ENCODE data around the gene CHCHD3. TPM values are rescaled to one million over a fixed set of nuclear protein-coding genes. Genes with fewer than 3 reads are reported as not detected.

CHCHD3 gene
- total RNA-seq, 3 donors from 2014 or later = 52.1 to 59.4 (median 53.1) TPM

DNA sequence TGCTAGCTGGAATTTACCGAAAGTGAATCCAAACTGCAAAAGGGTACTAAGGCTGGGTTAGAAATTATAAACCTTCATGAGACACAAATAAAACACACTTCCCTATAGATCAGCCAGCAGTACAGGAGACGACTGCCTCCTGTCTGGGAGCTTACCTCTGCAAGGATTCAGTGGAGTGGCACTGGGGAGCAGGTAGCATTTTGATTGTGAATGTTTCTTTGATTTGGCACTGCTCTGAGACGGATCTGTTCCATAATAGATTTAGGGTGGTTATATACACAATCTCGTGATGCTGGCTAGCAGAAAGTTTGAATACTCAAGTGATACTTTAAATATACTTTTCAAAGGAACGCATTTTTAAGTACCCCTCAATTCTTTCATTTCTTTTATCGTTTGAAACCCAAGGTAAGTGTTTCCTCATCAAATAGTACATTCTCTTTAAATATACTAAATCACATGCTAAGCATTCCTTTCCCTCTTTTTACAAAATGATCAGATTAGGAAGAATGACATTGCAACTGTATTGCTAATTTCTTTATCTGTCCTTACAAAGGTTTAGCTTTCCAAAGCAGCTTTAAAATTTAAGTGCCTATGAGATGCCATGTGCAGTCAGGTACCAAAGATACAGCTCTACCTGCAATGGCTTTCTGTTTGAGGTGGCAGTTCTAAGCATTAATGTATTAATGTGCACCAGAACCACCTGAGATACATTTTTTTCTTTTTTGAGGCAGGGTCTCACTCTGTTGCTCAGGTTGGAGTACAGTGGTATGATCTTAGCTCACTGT, 20.6 kb upstream of the CHCHD3 start:
- Histone ChIP-seq H3K4me1 (no peaks in the 10 kb centered on the region), H3K9me3 (no peaks in the 10 kb centered on the region), H3K4me3 (no peak overlapping the region), H3K27ac (no peak overlapping the region), H3K36me3 (no peaks in the 10 kb centered on the region), H3K27me3 (no peaks in the 10 kb centered on the region)
- DNase-seq (ENCODE audit: low spot score in 2 of 2) = no peak
- TF ChIP-seq, protein P1, sequence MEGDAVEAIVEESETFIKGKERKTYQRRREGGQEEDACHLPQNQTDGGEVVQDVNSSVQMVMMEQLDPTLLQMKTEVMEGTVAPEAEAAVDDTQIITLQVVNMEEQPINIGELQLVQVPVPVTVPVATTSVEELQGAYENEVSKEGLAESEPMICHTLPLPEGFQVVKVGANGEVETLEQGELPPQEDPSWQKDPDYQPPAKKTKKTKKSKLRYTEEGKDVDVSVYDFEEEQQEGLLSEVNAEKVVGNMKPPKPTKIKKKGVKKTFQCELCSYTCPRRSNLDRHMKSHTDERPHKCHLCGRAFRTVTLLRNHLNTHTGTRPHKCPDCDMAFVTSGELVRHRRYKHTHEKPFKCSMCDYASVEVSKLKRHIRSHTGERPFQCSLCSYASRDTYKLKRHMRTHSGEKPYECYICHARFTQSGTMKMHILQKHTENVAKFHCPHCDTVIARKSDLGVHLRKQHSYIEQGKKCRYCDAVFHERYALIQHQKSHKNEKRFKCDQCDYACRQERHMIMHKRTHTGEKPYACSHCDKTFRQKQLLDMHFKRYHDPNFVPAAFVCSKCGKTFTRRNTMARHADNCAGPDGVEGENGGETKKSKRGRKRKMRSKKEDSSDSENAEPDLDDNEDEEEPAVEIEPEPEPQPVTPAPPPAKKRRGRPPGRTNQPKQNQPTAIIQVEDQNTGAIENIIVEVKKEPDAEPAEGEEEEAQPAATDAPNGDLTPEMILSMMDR (IDR thresholded peaks at IDR 0.05) = no peak
- TF ChIP-seq POLR2A (IDR thresholded peaks at IDR 0.05) = no peak
- intact Hi-C loops (cut with DNase I; ENCODE audit: low total_unique reads) = no loop called here

DNA sequence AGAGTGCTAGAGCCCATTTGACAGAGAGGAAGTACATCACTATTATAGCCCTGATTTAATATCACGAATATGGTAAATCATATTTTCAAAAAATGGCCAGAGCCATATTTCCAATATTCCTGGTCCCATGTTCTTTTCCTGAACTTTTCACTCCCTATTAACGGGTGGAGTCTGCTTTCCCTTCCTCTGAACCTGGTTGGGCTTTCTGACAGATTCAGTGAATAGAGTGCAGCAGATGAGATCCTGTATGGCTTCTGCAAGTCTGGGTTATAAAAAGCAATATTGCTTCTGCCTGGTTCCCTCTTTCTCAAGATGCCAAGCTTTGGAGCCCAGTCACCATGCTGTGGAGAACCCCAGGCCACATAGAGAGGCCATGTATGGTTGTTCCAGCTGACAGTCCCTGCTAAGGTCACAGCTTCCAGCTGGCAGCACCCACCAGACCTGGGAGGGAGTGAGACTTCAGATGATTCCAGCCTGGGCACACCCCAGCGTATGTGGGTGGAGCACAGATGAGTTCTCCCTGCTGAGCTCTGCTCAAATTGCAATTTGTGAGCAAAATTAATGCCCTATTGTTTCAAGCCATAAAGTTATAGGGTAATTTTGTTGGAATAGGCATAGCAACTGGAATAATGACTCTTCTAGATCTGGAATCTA, 17.9 kb upstream of the CHCHD3 start:
- Histone ChIP-seq H3K4me1 (no peaks in the 10 kb centered on the region), H3K27me3 (no peaks in the 10 kb centered on the region), H3K27ac (no peak overlapping the region), H3K36me3 (no peaks in the 10 kb centered on the region), H3K4me3 (no peak overlapping the region), H3K9me3 (no peaks in the 10 kb centered on the region)
- intact Hi-C loops (cut with DNase I; ENCODE audit: low total_unique reads) = no loop called here
- TF ChIP-seq, protein P1 (IDR thresholded peaks at IDR 0.05) = no peak
- TF ChIP-seq POLR2A (IDR thresholded peaks at IDR 0.05) = no peak
- TF ChIP-seq POLR2AphosphoS5 (IDR thresholded peaks at IDR 0.05) = no peak
- no peak for DNase-seq (ENCODE audit: low spot score in 2 of 2)

DNA sequence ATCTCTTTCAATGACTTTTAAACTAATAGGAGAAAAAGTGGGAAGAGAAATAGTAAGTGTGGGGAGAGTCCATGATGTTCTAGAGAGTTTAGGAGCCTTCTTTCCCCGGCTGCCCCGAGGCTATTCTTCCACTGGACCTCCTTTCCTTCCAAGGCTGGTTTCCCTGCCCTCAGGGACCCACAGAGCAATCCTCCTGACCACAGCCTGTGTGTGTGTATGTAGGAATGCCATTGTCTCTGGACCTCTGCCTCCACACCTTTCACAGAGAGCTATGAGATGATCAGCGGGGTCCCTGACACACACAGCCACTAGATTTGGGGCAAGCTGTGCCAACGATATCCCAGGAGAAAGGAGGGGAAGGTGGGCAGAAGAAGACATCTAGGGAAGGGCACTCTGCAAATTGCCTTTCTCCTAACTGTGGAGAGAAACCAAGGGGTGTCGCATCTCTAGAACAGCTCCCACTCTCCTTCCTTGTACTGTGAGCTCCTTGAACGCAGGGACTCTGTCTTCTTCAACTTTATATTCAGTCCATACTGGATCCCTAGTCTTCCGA, 13.3 kb upstream of the CHCHD3 start:
- intact Hi-C loops (cut with DNase I; ENCODE audit: low total_unique reads) = no loop called here
- Histone ChIP-seq H3K9me3 (no peaks in the 10 kb centered on the region), H3K4me1 (no peaks in the 10 kb centered on the region), H3K27me3 (no peaks in the 10 kb centered on the region), H3K27ac (no peak overlapping the region), H3K36me3 (no peaks in the 10 kb centered on the region), H3K4me3 (no peak overlapping the region)
- no peak for TF ChIP-seq POLR2AphosphoS5 (IDR thresholded peaks at IDR 0.05)
- TF ChIP-seq POLR2A (IDR thresholded peaks at IDR 0.05) = no peak
- TF ChIP-seq, protein P1 (IDR thresholded peaks at IDR 0.05) = no peak
- DNase-seq (ENCODE audit: low spot score in 2 of 2) = no peak

DNA sequence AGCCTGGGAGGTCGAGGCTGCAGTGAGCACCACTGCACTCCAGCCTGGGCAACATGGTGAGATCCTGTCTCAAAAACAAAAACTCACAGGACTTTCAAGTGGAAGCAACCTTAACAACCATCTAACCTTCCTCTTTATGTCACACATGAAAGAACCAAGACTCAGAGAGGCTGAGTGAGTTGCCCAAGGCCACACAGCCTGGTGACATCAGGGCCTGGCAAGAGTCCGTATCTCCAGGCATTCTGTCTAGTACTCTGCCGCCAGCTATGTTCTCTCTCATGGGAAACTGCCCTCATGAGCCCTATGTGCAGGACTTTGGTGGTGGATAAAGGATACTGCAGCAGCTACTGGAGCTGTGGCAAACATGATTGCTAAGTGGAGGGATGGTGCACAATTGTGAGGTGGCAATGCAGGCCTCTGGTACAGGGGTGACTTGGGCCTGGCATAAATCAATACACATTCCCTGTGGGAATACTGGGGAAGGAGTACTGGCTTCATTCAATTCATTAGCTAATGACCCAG, 10.1 kb upstream of the CHCHD3 start:
- Histone ChIP-seq H3K4me1 (no peaks in the 10 kb centered on the region), H3K36me3 (no peaks in the 10 kb centered on the region), H3K4me3 (no peak overlapping the region), H3K9me3 (no peaks in the 10 kb centered on the region), H3K27ac (no peak overlapping the region), H3K27me3 (no peaks in the 10 kb centered on the region)
- intact Hi-C loops (cut with DNase I; ENCODE audit: low total_unique reads) = no loop called here
- TF ChIP-seq, protein P1 (IDR thresholded peaks at IDR 0.05) = no peak
- TF ChIP-seq POLR2AphosphoS5 (IDR thresholded peaks at IDR 0.05) (no peak), POLR2A (IDR thresholded peaks at IDR 0.05) (no peak)
- no peak for DNase-seq (ENCODE audit: low spot score in 2 of 2)

DNA sequence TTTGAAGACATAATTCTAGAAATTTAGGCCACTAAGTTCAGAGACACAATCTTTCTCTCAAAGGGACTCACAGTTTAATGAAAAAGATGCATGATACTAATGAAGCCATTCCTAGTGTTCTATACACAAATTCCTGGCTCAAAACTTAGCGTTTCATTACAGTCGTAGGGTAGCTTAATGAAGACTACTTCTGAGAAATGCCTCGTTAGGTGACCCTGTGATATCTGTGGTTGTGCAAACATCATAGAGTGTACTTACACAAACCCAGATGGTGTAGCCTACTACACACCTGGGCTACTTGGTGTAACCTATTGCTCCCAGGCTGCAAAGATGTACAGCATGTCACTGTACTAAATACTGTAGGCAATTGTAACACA, 488 bp upstream of the CHCHD3 start:
- intact Hi-C loops (cut with DNase I; ENCODE audit: low total_unique reads) = no loop called here
- Histone ChIP-seq H3K4me3 (peak overlapping the region; percentile 78 to 87 (median 79)), H3K36me3 (no peaks in the 10 kb centered on the region), H3K9me3 (no peaks in the 10 kb centered on the region), H3K27me3 (no peaks in the 10 kb centered on the region), H3K4me1 (no peaks in the 10 kb centered on the region), H3K27ac (peak overlapping the region; percentile 82 to 85)
- no peak for TF ChIP-seq POLR2A (IDR thresholded peaks at IDR 0.05)
- TF ChIP-seq, protein P1 (IDR thresholded peaks at IDR 0.05) = no peak
- TF ChIP-seq POLR2AphosphoS5 (IDR thresholded peaks at IDR 0.05) = no peak
- DNase-seq (ENCODE audit: low spot score in 2 of 2) = no peak

Data from breast epithelium (tissue), 4 donors.